ACC112 (cell line): ENCODE data around the gene FBXL15.

Experiments
- H2AFZ ChIP-seq: fragments of 200-600 bp; sonication (generic); one replicate; pipeline ENCODE4 v1.6.0; 2017; ENCODE audit warnings: antibody characterized with exemption, low read length; ENCODE audit not compliant: unreplicated experiment
- H3K27ac ChIP-seq: fragments of 200-600 bp; sonication (generic); 2 replicates; pipeline ENCODE4 v1.5.1; 2014; ENCODE audit warnings: low read depth, mild to moderate bottlenecking, antibody characterized with exemption, low read length, moderate library complexity
- H3K27me3 ChIP-seq: fragments of 200-600 bp; sonication (generic); 2 replicates; pipeline ENCODE4 v1.6.1; 2014; ENCODE audit warnings: mild to moderate bottlenecking, antibody characterized with exemption, low read length, moderate library complexity, mixed read lengths; ENCODE audit not compliant: insufficient read depth
- H3K36me3 ChIP-seq: fragments of 200-600 bp; sonication (generic); 2 replicates; pipeline ENCODE4 v1.6.1; 2016; ENCODE audit warnings: mild to moderate bottlenecking, antibody characterized with exemption, low read length, moderate library complexity, mixed read lengths; ENCODE audit not compliant: insufficient read depth
- H3K4me1 ChIP-seq: fragments of 200-600 bp; sonication (generic); one replicate; pipeline ENCODE4 v1.6.1; 2016; ENCODE audit warnings: low read length, mixed read lengths; ENCODE audit not compliant: insufficient read depth, unreplicated experiment, control insufficient read depth
- H3K4me3 ChIP-seq: fragments of 200-600 bp; sonication (generic); 2 replicates; pipeline ENCODE4 v1.5.1; 2014; ENCODE audit warnings: mild to moderate bottlenecking, low read depth, low read length
- H3K79me2 ChIP-seq: fragments of 200-600 bp; sonication (generic); one replicate; pipeline ENCODE4 v1.6.0; 2016; ENCODE audit warnings: low read length; ENCODE audit not compliant: control insufficient read depth, unreplicated experiment, insufficient read depth

FBXL15 gene

GRCh38 chr10:102421757-102422512 lies 1.3 kb downstream of the FBXL15 start:
- Histone ChIP-seq H3K27me3 (peaks cover 19% of the 10 kb centered on the region), H3K27ac (peak overlapping the region; percentile 8; the same call in 1 of the 2 replicates), H3K79me2 (no peaks in the 10 kb centered on the region), H3K4me1 (peaks cover 14% of the 10 kb centered on the region), H2AFZ (peak overlapping the region; percentile 85), H3K4me3 (peak overlapping the region; percentile 81), H3K36me3 (no peaks in the 10 kb centered on the region)

GRCh38 chr10:102422545-102423129 lies 2.0 kb downstream of the FBXL15 start:
- Histone ChIP-seq H2AFZ (no peak overlapping the region), H3K79me2 (no peaks in the 10 kb centered on the region), H3K27ac (peak overlapping the region; percentile 8; the same call in 1 of the 2 replicates), H3K27me3 (peaks cover 15% of the 10 kb centered on the region), H3K4me1 (peaks cover 14% of the 10 kb centered on the region), H3K36me3 (no peaks in the 10 kb centered on the region), H3K4me3 (peak overlapping the region; percentile 81)

GRCh38 chr10:102423372-102423968 lies 2.8 kb downstream of the FBXL15 start:
- Histone ChIP-seq H3K79me2 (no peaks in the 10 kb centered on the region), H3K36me3 (no peaks in the 10 kb centered on the region), H3K27me3 (peaks cover 7% of the 10 kb centered on the region; the same call in 1 of the 2 replicates), H3K27ac (no peak overlapping the region), H2AFZ (no peak overlapping the region), H3K4me1 (peaks cover 14% of the 10 kb centered on the region), H3K4me3 (no peak overlapping the region)

GRCh38 chr10:102424145-102424544 lies 3.5 kb downstream of the FBXL15 start:
- H3K79me2 ChIP-seq = no peaks in the 10 kb centered on the region
- H3K4me3 ChIP-seq = no peak overlapping the region
- no peaks in the 10 kb centered on the region for H3K36me3 ChIP-seq
- H3K27ac ChIP-seq = no peak overlapping the region
- H3K4me1 ChIP-seq = peaks cover 12% of the 10 kb centered on the region
- H2AFZ ChIP-seq = no peak overlapping the region
- H3K27me3 ChIP-seq = peaks cover 3% of the 10 kb centered on the region; the same call in 1 of the 2 replicates

GRCh38 chr10:102424916-102425315 lies 4.3 kb downstream of the FBXL15 start:
- no peaks in the 10 kb centered on the region for H3K36me3 ChIP-seq

GRCh38 chr10:102425444-102425843 lies 4.8 kb downstream of the FBXL15 start:
- Histone ChIP-seq H3K4me3 (no peak overlapping the region), H2AFZ (no peak overlapping the region), H3K27ac (no peak overlapping the region), H3K79me2 (peaks cover 2% of the 10 kb centered on the region), H3K4me1 (peaks cover 4% of the 10 kb centered on the region), H3K36me3 (no peaks in the 10 kb centered on the region), H3K27me3 (no peaks in the 10 kb centered on the region)

More at GRCh38 chr10:102424916-102425315, 4.3 kb downstream of the FBXL15 start:
- Histone ChIP-seq H2AFZ (no peak overlapping the region), H3K27me3 (no peaks in the 10 kb centered on the region), H3K27ac (no peak overlapping the region), H3K4me3 (no peak overlapping the region), H3K79me2 (no peaks in the 10 kb centered on the region), H3K4me1 (peaks cover 8% of the 10 kb centered on the region)

GRCh38 chr10:102426803-102427287 lies 6.2 kb downstream of the FBXL15 start:
- peaks cover 12% of the 10 kb centered on the region for H3K79me2 ChIP-seq
- peaks cover 8% of the 10 kb centered on the region for H3K4me1 ChIP-seq
- H2AFZ ChIP-seq = no peak overlapping the region
- H3K36me3 ChIP-seq = no peaks in the 10 kb centered on the region
- H3K27ac ChIP-seq = no peak overlapping the region
- H3K27me3 ChIP-seq = no peaks in the 10 kb centered on the region
- H3K4me3 ChIP-seq = no peak overlapping the region

GRCh38 chr10:102429468-102429867 lies 8.8 kb downstream of the FBXL15 start:
- Histone ChIP-seq H3K4me3 (no peak overlapping the region), H3K36me3 (no peaks in the 10 kb centered on the region), H3K27ac (no peak overlapping the region), H3K79me2 (peaks cover 18% of the 10 kb centered on the region), H2AFZ (no peak overlapping the region), H3K4me1 (peaks cover 6% of the 10 kb centered on the region), H3K27me3 (no peaks in the 10 kb centered on the region)

- Histone ChIP-seq H2AFZ (peak overlapping the region; percentile 44), H3K4me3 (peak overlapping the region; percentile 85), H3K36me3 (no peaks in the 10 kb centered on the region), H3K4me1 (peaks cover 16% of the 10 kb centered on the region), H3K79me2 (peaks cover 25% of the 10 kb centered on the region), H3K27ac (peak overlapping the region; percentile 48; the same call in 1 of the 2 replicates), H3K27me3 (no peaks in the 10 kb centered on the region)
Measured at GRCh38 chr10:102431452-102432124, 11.0 kb downstream of the FBXL15 start.

- no peaks in the 10 kb centered on the region for H3K27me3 ChIP-seq
- peak within 1 kb of the TSS; percentile 85 for H3K4me3 ChIP-seq
- H2AFZ ChIP-seq = peak within 1 kb of the TSS; percentile 55
- H3K36me3 ChIP-seq = no peaks in the 10 kb centered on the region
- H3K27ac ChIP-seq = peak within 1 kb of the TSS; percentile 48; the same call in 1 of the 2 replicates
- peaks cover 27% of the 10 kb centered on the region for H3K79me2 ChIP-seq
- H3K4me1 ChIP-seq = peaks cover 16% of the 10 kb centered on the region
Measured at GRCh38 chr10:102432162-102432950, 11.7 kb downstream of the FBXL15 start, which contains the start of gene CUEDC2. TSS of gene CUEDC2 (minus strand) at chr10:102432574. CDS start at chr10:102425188, 7,386 bp downstream.
